ENCODE data around the gene KRT28. TPM values are rescaled to one million over a fixed set of nuclear protein-coding genes. Genes with fewer than 3 reads are reported as not detected.

The KRT28 gene, protein sequence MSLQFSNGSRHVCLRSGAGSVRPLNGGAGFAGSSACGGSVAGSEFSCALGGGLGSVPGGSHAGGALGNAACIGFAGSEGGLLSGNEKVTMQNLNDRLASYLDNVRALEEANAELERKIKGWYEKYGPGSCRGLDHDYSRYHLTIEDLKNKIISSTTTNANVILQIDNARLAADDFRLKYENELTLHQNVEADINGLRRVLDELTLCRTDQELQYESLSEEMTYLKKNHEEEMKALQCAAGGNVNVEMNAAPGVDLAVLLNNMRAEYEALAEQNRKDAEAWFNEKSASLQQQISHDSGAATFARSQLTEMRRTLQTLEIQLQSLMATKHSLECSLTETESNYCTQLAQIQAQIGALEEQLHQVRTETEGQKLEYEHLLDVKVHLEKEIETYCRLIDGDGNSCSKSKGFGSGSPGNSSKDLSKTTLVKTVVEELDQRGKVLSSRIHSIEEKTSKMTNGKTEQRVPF
- total RNA-seq (not detected), polyA plus RNA-seq (ENCODE audit: insufficient read depth, low read depth, low replicate concordance) (not detected)
- long read RNA-seq, donor 1: 0 reads
- long read RNA-seq, donor 2: 0 reads
- long read RNA-seq, donor 3: 0 reads
- long read RNA-seq, donor 4: 0 reads
- long read RNA-seq, donor 5: 0 reads
- long read RNA-seq, donor 6: 0 reads
- long read RNA-seq, donor 7: 0 reads
- long read RNA-seq, donor 8: 0 reads
- long read RNA-seq, donor 9: 0 reads
- long read RNA-seq, donor 10: 0 reads

DNA sequence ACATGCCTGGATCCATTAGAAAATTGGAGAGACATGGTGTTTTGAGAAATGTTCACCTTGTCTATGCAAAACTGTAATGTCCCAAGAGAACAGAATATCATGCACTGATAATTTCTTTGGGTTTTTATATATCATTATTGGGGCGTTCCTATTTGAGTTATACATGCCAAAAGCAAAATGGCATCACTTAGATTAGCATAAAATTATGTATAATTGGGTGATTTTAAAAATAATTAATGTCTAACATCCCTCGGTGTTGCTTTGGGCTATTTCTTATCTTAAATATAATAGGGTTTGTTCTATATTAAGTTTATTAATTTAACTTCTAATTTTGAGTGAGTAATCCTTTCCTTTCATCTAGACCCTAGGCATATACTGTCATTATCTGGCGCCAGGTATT is at the start of gene KRT28:
Gene KRT28, minus strand, starts transcription at position 101 of the 400 bp plus-strand sequence. Its CDS starts 66 bp downstream, at position 35.
- intact Hi-C loops (cut with DNase I): no loop called here
- no peaks in the 10 kb centered on the region for H3K9me3 ChIP-seq (ENCODE audit: control insufficient read depth in 2 of 3, insufficient read depth in 1 of 3, low read length in 3 of 3)
- no peaks in the 10 kb centered on the region for H3K36me3 ChIP-seq (ENCODE audit: control insufficient read depth in 2 of 3, insufficient read depth in 3 of 3, low read length in 3 of 3)
- H3K27ac ChIP-seq (ENCODE audit: low read depth in 2 of 2, low read length in 2 of 2): no peak within 1 kb of the TSS
- H3K27me3 ChIP-seq (ENCODE audit: control insufficient read depth, insufficient read depth, low read length): peaks cover 2% of the 10 kb centered on the region
- DNase-seq (no peak), FAIRE-seq (no peak)
- no peak for TF ChIP-seq CTCF (IDR thresholded peaks at IDR 0.05; ENCODE audit: borderline replicate concordance, extremely low read depth, insufficient read depth)
- H3K4me3 ChIP-seq (ENCODE audit: low read length in 3 of 3): no peak within 1 kb of the TSS
- no peak within 1 kb of the TSS for H3K9ac ChIP-seq (ENCODE audit: low read length in 3 of 3)
- H3K4me1 ChIP-seq (ENCODE audit: control insufficient read depth in 2 of 3, insufficient read depth in 2 of 3, low read depth in 1 of 3, low read length in 3 of 3): peaks cover 0 to 3% (median 0%) of the 10 kb centered on the region in 3 donors

DNA sequence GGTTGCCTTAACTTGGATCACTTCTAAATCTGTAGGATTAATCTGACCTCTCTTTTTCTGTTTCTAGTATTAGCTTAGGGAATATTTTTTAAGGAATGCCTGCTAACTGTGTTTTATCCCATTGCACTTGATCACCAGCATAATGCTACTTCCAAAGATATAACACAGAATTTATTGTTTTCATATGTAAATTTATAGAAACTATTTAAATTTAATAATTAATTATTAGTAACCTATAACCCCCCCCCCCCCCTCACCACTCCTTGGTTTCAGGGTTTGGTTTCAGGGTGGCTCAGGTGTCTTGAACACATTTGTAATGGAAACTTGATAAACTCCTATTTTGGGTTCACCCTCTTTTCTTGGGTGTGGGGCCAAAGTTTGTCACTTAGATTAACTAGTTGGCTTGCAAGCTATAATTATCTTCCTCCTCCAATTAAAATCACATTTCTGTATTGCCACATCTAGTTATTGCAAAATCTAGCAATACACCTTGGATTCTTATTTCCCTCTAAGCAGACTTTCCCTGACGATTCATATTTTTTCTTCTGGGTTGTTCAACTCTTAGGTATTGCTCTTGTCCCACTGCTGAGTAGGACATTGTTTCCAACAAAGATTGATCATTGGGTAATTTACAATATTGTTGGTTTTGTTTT is 49.0 kb upstream of the KRT28 start:
- Histone ChIP-seq H3K27me3 (ENCODE audit: control insufficient read depth, insufficient read depth, low read length) (no peaks in the 10 kb centered on the region), H3K9me3 (ENCODE audit: control insufficient read depth in 2 of 3, insufficient read depth in 1 of 3, low read length in 3 of 3) (no peaks in the 10 kb centered on the region), H3K36me3 (ENCODE audit: control insufficient read depth in 2 of 3, insufficient read depth in 3 of 3, low read length in 3 of 3) (no peaks in the 10 kb centered on the region), H3K9ac (ENCODE audit: low read length in 3 of 3) (no peak overlapping the region), H3K27ac (ENCODE audit: low read depth in 2 of 2, low read length in 2 of 2) (no peak overlapping the region), H3K4me3 (ENCODE audit: low read length in 3 of 3) (no peak overlapping the region), H3K4me1 (ENCODE audit: control insufficient read depth in 2 of 3, insufficient read depth in 2 of 3, low read depth in 1 of 3, low read length in 3 of 3) (no peaks in the 10 kb centered on the region)
- TF ChIP-seq CTCF (IDR thresholded peaks at IDR 0.05; ENCODE audit: borderline replicate concordance, extremely low read depth, insufficient read depth): no peak
- no peak for FAIRE-seq
- DNase-seq: no peak
- intact Hi-C loops (cut with DNase I): no loop called here

DNA sequence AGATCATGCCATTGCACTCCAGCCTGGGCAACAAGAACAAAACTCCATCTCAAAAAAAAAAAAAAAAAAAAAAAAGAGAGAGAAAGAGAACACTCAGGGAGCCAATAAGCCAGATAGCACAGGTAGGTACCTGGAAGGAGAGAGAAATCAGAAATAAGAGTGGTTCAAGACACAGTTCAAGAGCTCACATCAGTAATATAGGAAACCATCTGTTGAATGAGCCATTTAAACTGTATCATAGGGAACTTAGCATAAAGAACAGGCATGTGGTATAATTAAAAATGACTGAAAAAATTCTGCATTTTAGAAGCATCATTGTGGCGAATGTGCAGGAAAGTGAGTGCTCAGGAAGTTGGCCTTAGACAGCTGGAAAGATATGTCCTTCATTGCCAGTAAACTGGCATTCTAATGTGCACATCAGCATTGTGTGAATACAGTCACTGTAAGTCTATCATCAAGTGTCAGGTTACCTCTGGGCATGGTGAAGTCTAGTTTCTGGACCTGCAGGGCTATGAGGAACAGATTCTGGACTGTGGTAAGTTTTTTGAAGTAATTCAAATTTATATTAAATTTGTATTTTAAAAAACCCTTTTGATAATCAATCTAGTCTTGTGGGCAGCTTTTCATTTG is 46.9 kb upstream of the KRT28 start:
- no peak overlapping the region for H3K4me3 ChIP-seq (ENCODE audit: low read length in 3 of 3)
- DNase-seq: peak in 1 of 5 donors; percentile 7
- no peaks in the 10 kb centered on the region for H3K4me1 ChIP-seq (ENCODE audit: control insufficient read depth in 2 of 3, insufficient read depth in 2 of 3, low read depth in 1 of 3, low read length in 3 of 3)
- no peak for TF ChIP-seq CTCF (IDR thresholded peaks at IDR 0.05; ENCODE audit: borderline replicate concordance, extremely low read depth, insufficient read depth)
- no peak overlapping the region for H3K27ac ChIP-seq (ENCODE audit: low read depth in 2 of 2, low read length in 2 of 2)
- no peaks in the 10 kb centered on the region for H3K27me3 ChIP-seq (ENCODE audit: control insufficient read depth, insufficient read depth, low read length)
- no peaks in the 10 kb centered on the region for H3K9me3 ChIP-seq (ENCODE audit: control insufficient read depth in 2 of 3, insufficient read depth in 1 of 3, low read length in 3 of 3)
- no peaks in the 10 kb centered on the region for H3K36me3 ChIP-seq (ENCODE audit: control insufficient read depth in 2 of 3, insufficient read depth in 3 of 3, low read length in 3 of 3)
- intact Hi-C loops (cut with DNase I): no loop called here
- FAIRE-seq: no peak
- H3K9ac ChIP-seq (ENCODE audit: low read length in 3 of 3): no peak overlapping the region

All from kidney (tissue), 22 donors.